Measurements from ENCODE around the gene CLIP4. TPM values are rescaled to one million over a fixed set of nuclear protein-coding genes. Genes with fewer than 3 reads are reported as not detected.

Gene CLIP4
- total RNA-seq, 1 donor, result 107 TPM

DNA sequence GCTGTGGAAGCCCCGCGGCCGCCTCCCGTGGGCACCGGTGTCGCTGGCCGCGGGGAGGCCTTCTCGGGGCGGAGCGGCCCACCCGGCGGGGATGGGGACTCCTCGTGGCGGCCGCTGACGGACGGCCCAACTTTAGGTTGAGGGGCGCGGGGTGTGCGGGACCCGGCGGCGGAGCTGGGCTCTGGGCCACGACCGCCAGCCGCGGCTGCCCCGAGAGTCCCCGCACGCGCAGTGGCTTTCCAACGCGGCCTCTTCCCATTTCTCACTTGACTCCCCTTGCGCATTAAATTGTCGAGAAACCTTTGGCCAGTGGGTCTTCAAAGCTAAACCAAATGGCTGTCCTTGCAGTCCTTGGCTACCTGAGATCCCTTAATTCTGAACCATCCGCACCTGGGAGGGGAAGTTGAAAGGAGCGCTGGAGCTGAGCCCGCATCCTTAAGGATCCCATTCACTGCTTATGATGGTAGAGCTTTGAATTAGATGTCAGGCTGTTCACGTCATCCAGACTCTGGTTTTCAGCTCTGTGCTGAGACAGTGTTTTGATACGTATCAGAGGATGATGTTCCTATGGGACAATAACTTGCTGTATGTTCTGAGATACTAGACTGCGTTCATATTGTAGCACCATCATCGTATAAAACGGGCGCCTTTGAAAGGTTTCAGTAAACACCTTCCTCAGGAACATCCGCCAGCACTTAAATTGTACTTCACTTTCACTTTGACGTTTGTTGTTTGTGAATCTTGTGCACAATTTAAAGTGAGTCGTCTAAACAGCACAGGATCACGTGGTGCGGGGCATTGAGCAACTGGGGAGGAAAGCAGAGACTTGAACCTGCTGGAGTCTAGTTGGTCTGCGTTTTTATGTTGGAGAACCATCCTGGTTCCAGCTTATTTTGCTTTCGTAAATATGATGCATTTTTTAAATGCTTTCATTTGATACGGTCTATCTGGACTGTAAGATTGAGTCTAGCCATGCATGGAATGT is 874 bp downstream of the CLIP4 start:
- TF ChIP-seq CTCF (IDR thresholded peaks at IDR 0.05; ENCODE audit: insufficient read depth, low read depth, low read length), result no peak

GRCh38 chr2:29117636-29118303 is 2.6 kb downstream of the CLIP4 start:
- TF ChIP-seq CTCF (IDR thresholded peaks at IDR 0.05; ENCODE audit: insufficient read depth, low read depth, low read length), result no peak
- no peak overlapping the region for H3K4me3 ChIP-seq (ENCODE audit: low read depth, low read length)
- DNase-seq (ENCODE audit: low read depth), result peak; percentile 57

More for the DNA sequence above, 874 bp downstream of the CLIP4 start:
- peak overlapping the region; percentile 72 for H3K4me3 ChIP-seq (ENCODE audit: low read depth, low read length)
- DNase-seq (ENCODE audit: low read depth), result peak; percentile 96

- TF ChIP-seq CTCF (IDR thresholded peaks at IDR 0.05; ENCODE audit: insufficient read depth, low read depth, low read length), result no peak
- no peak for DNase-seq (ENCODE audit: low read depth)
- H3K4me3 ChIP-seq (ENCODE audit: low read depth, low read length), result no peak overlapping the region
Observed at GRCh38 chr2:29119211-29119610, 4.0 kb downstream of the CLIP4 start.

- no peak for TF ChIP-seq CTCF (IDR thresholded peaks at IDR 0.05; ENCODE audit: insufficient read depth, low read depth, low read length)
- H3K4me3 ChIP-seq (ENCODE audit: low read depth, low read length), result no peak overlapping the region
- no peak for DNase-seq (ENCODE audit: low read depth)
Observed at GRCh38 chr2:29120846-29121245, 5.6 kb downstream of the CLIP4 start.

- DNase-seq (ENCODE audit: low read depth), result peak; percentile 60
- no peak overlapping the region for H3K4me3 ChIP-seq (ENCODE audit: low read depth, low read length)
- no peak for TF ChIP-seq CTCF (IDR thresholded peaks at IDR 0.05; ENCODE audit: insufficient read depth, low read depth, low read length)
Observed at GRCh38 chr2:29123617-29124349, 8.6 kb downstream of the CLIP4 start.

- no peak overlapping the region for H3K4me3 ChIP-seq (ENCODE audit: low read depth, low read length)
- DNase-seq (ENCODE audit: low read depth), result no peak
- no peak for TF ChIP-seq CTCF (IDR thresholded peaks at IDR 0.05; ENCODE audit: insufficient read depth, low read depth, low read length)
Observed at GRCh38 chr2:29124504-29124903, 9.3 kb downstream of the CLIP4 start.

All from fibroblast of villous mesenchyme (primary cell).